WTC11 (cell line): Measurements from ENCODE around the gene RTF2. TPM values are rescaled to one million over a fixed set of nuclear protein-coding genes. Genes with fewer than 3 reads are reported as not detected.

Source experiments
- ATF1 ChIP-seq: sonication (generic); formaldehyde crosslinking; IDR thresholded peaks from 2 replicates; pipeline ENCODE4 v1.8.1; 2023; ENCODE audit warnings: mild to moderate bottlenecking, moderate library complexity, missing genetic modification reagents
- CDX4 ChIP-seq: fragments of 250-450 bp; sonication (Bioruptor Pico); IDR thresholded peaks from 2 replicates; pipeline ENCODE4 v1.9.0; 2021; ENCODE audit warnings: moderate library complexity, mild to moderate bottlenecking, inconsistent platforms, borderline replicate concordance
- CREB1 ChIP-seq: sonication (generic); formaldehyde crosslinking; IDR thresholded peaks from 2 replicates; pipeline ENCODE4 v1.8.0; 2023; ENCODE audit warnings: mild to moderate bottlenecking, missing genetic modification reagents
- CTCF ChIP-seq: fragments of 200-600 bp; IDR thresholded peaks from 2 replicates; pipeline ENCODE4 v1.8.0; 2022; ENCODE audit warnings: antibody characterized with exemption
- E2F5 ChIP-seq: sonication (generic); formaldehyde crosslinking; IDR thresholded peaks from 2 replicates; pipeline ENCODE4 v1.8.1; 2022; ENCODE audit warnings: mild to moderate bottlenecking, moderate library complexity, missing genetic modification reagents
- ETV6 ChIP-seq: sonication (generic); formaldehyde crosslinking; IDR thresholded peaks from 2 replicates; pipeline ENCODE4 v1.8.1; 2022; ENCODE audit warnings: mild to moderate bottlenecking, missing genetic modification reagents
- HMGXB4 ChIP-seq: sonication (generic); formaldehyde crosslinking; IDR thresholded peaks from 2 replicates; pipeline ENCODE4 v1.8.1; 2023; ENCODE audit warnings: mild to moderate bottlenecking, moderate library complexity, missing genetic modification reagents
- JUN ChIP-seq: sonication (generic); formaldehyde crosslinking; IDR thresholded peaks from 2 replicates; pipeline ENCODE4 v1.8.0; 2023; ENCODE audit warnings: mild to moderate bottlenecking, missing genetic modification reagents
- NFATC4 ChIP-seq: fragments of 250-450 bp; sonication (Bioruptor Pico); IDR thresholded peaks from 2 replicates; pipeline ENCODE4 v1.9.0; 2021; ENCODE audit warnings: mild to moderate bottlenecking
- RELA ChIP-seq: sonication (generic); formaldehyde crosslinking; IDR thresholded peaks from 2 replicates; pipeline ENCODE4 v1.8.1; 2022; ENCODE audit warnings: missing genetic modification reagents, mild to moderate bottlenecking, borderline replicate concordance
- TEAD1 ChIP-seq: sonication (generic); formaldehyde crosslinking; IDR thresholded peaks from 2 replicates; pipeline ENCODE4 v1.8.0; 2022; ENCODE audit warnings: mild to moderate bottlenecking, missing genetic modification reagents
- TEAD4 ChIP-seq: sonication (generic); formaldehyde crosslinking; IDR thresholded peaks from 2 replicates; pipeline ENCODE4 v1.8.0; 2022; ENCODE audit warnings: mild to moderate bottlenecking, missing genetic modification reagents
- ZNF138 ChIP-seq: sonication (generic); formaldehyde crosslinking; conservative IDR thresholded peaks from 2 replicates; pipeline ENCODE4 v1.8.1; 2022; ENCODE audit warnings: mild to moderate bottlenecking, moderate library complexity, missing genetic modification reagents
- ZNF281 ChIP-seq: sonication (generic); formaldehyde crosslinking; IDR thresholded peaks from 2 replicates; pipeline ENCODE4 v1.8.0; 2023; ENCODE audit warnings: mild to moderate bottlenecking, missing genetic modification reagents
- ZNF425 ChIP-seq: fragments of 250-450 bp; sonication (Bioruptor Pico); conservative IDR thresholded peaks from 2 replicates; pipeline ENCODE4 v1.9.0; 2021; ENCODE audit warnings: mild to moderate bottlenecking
- ZNF532 ChIP-seq: fragments of 250-450 bp; sonication (Bioruptor Pico); IDR thresholded peaks from 2 replicates; pipeline ENCODE4 v1.9.0; 2021; ENCODE audit warnings: mild to moderate bottlenecking, borderline replicate concordance
- ZNF671 ChIP-seq: fragments of 250-450 bp; sonication (Bioruptor Pico); IDR thresholded peaks from 2 replicates; pipeline ENCODE4 v1.8.0; 2021; ENCODE audit warnings: mild to moderate bottlenecking
- total RNA-seq: library from RNA; stranded (reverse); gene quantifications from 3 replicates; pipeline ENCODE4 v1.2.3, GENCODE V29; 2021

Gene RTF2
- total RNA-seq, 1 experiment from 2014 or later, result 46.3 TPM

- TF ChIP-seq ATF1 (CRISPR knock-in tag) (peak; percentile 85; the same call in 1 of the 2 replicates), CREB1 (CRISPR knock-in tag) (peak; percentile 86), ETV6 (CRISPR knock-in tag) (peak; percentile 73), TEAD1 (CRISPR knock-in tag) (0 out of 2 replicates have a peak, but pooled peaks have one; percentile 27), ZNF671 (no peak), HMGXB4 (CRISPR knock-in tag) (peak; percentile 58; the same call in 1 of the 2 replicates), RELA (no peak), CTCF (no peak), ZNF425 (no peak), ZNF138 (CRISPR knock-in tag) (no peak), ZNF532 (no peak), ZNF281 (0 out of 2 replicates have a peak, but pooled peaks have one; percentile 49), CDX4 (no peak), E2F5 (0 out of 2 replicates have a peak, but pooled peaks have one; percentile 64), TEAD4 (no peak), JUN (no peak), NFATC4 (CRISPR knock-in tag) (no peak)
Observed at GRCh38 chr20:56468316-56469076, at the start of gene RTF2 (continued).
